Measurements from ENCODE around the gene NELL2.

DNA sequence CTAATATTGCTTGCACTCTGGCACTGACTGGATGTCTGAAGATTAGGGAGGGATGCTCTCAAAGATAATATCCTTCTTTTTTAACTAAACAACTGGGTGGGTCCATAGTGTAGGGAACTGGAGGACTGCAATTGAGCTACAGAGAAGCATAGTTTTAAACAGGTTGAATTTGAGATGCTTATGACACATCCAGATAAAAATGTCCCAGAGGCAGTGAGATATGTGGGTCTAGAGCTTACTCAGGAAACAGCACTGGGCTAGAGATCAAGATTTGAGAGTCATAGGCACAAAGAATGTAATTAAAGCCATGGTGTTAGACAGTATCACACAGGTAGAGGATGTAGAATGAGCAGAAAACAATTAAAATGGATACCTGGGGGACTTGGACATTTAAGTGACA is 198.4 kb downstream of the NELL2 start:
- TF ChIP-seq, protein P1, sequence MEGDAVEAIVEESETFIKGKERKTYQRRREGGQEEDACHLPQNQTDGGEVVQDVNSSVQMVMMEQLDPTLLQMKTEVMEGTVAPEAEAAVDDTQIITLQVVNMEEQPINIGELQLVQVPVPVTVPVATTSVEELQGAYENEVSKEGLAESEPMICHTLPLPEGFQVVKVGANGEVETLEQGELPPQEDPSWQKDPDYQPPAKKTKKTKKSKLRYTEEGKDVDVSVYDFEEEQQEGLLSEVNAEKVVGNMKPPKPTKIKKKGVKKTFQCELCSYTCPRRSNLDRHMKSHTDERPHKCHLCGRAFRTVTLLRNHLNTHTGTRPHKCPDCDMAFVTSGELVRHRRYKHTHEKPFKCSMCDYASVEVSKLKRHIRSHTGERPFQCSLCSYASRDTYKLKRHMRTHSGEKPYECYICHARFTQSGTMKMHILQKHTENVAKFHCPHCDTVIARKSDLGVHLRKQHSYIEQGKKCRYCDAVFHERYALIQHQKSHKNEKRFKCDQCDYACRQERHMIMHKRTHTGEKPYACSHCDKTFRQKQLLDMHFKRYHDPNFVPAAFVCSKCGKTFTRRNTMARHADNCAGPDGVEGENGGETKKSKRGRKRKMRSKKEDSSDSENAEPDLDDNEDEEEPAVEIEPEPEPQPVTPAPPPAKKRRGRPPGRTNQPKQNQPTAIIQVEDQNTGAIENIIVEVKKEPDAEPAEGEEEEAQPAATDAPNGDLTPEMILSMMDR (conservative IDR thresholded peaks at IDR 0.05; ENCODE audit: low read depth, low read length): no peak
- no peak for TF ChIP-seq EZH2 (IDR thresholded peaks at IDR 0.05; ENCODE audit: borderline replicate concordance, low read depth, low read length, poor library complexity, severe bottlenecking)

Measured in A673 (cell line).